H9 (cell line): ENCODE results near the gene HES4. TPM values are rescaled to one million over a fixed set of nuclear protein-coding genes. Genes with fewer than 3 reads are reported as not detected.

Experiments
- DNase-seq: peaks from one replicate; pipeline ENCODE4 v3.0.0-alpha.2; 2017
- H2AFZ ChIP-seq: one replicate; pipeline ENCODE4 v1.6.1; 2013; ENCODE audit warnings: mild to moderate bottlenecking, low read length, control low read depth, moderate library complexity
- H2AK5ac ChIP-seq: 2 replicates; pipeline ENCODE4 v1.6.1; 2013; ENCODE audit warnings: low read length, control low read depth, mixed read lengths; ENCODE audit not compliant: insufficient read length
- H2BK120ac ChIP-seq: one replicate; pipeline ENCODE4 v1.6.1; 2013; ENCODE audit warnings: low read depth, mild to moderate bottlenecking, low read length, control low read depth, inconsistent platforms; ENCODE audit not compliant: poor library complexity, severe bottlenecking
- H2BK12ac ChIP-seq: 2 replicates; pipeline ENCODE4 v1.6.1; 2013; ENCODE audit warnings: low read length, control low read depth, mixed read lengths, low read depth; ENCODE audit not compliant: insufficient read length
- H2BK15ac ChIP-seq: 2 replicates; pipeline ENCODE4 v1.6.1; 2013; ENCODE audit warnings: low read depth, low read length, control low read depth
- H2BK20ac ChIP-seq: one replicate; pipeline ENCODE4 v1.6.1; 2013; ENCODE audit warnings: low read depth, mild to moderate bottlenecking, low read length, control low read depth, inconsistent platforms; ENCODE audit not compliant: poor library complexity, severe bottlenecking
- H2BK5ac ChIP-seq: 2 replicates; pipeline ENCODE4 v1.6.1; 2013; ENCODE audit warnings: low read length, control low read depth, mixed read lengths; ENCODE audit not compliant: insufficient read length
- H3K14ac ChIP-seq: 2 replicates; pipeline ENCODE4 v1.6.1; 2013; ENCODE audit warnings: low read length, control low read depth; ENCODE audit not compliant: insufficient read depth
- H3K18ac ChIP-seq: 2 replicates; pipeline ENCODE4 v1.6.1; 2013; ENCODE audit warnings: low read depth, mild to moderate bottlenecking, mixed read lengths, low read length, control low read depth; ENCODE audit not compliant: insufficient read length
- H3K23ac ChIP-seq: 2 replicates; pipeline ENCODE4 v1.6.1; 2013; ENCODE audit warnings: low read length, control low read depth, mixed read lengths, low read depth; ENCODE audit not compliant: insufficient read length
- H3K23me2 ChIP-seq: 2 replicates; pipeline ENCODE4 v1.6.1; 2013; ENCODE audit warnings: low read depth, mild to moderate bottlenecking, mixed read lengths, low read length, control low read depth; ENCODE audit not compliant: insufficient read length, poor library complexity, severe bottlenecking
- H3K27ac ChIP-seq: 2 replicates; pipeline ENCODE4 v1.5.1; 2013; ENCODE audit warnings: low read length, control low read depth, mixed read lengths, low read depth; ENCODE audit not compliant: insufficient read length
- H3K27me3 ChIP-seq: 2 replicates; pipeline ENCODE4 v1.6.1; 2013; ENCODE audit warnings: low read length, control low read depth, inconsistent platforms; ENCODE audit not compliant: insufficient read depth
- H3K4ac ChIP-seq: 2 replicates; pipeline ENCODE4 v1.6.1; 2013; ENCODE audit warnings: low read depth, mild to moderate bottlenecking, control low read depth, inconsistent platforms, low read length, moderate library complexity
- H3K4me1 ChIP-seq: 2 replicates; pipeline ENCODE4 v1.6.1; 2013; ENCODE audit warnings: low read length, control low read depth, inconsistent platforms; ENCODE audit not compliant: insufficient read depth
- H3K4me2 ChIP-seq: 2 replicates; pipeline ENCODE4 v1.6.1; 2013; ENCODE audit warnings: low read length, control low read depth, mixed read lengths; ENCODE audit not compliant: insufficient read length, insufficient read depth
- H3K56ac ChIP-seq: 2 replicates; pipeline ENCODE4 v1.6.1; 2013; ENCODE audit warnings: low read depth, mild to moderate bottlenecking, mixed read lengths, low read length, control low read depth; ENCODE audit not compliant: insufficient read length
- H3K79me1 ChIP-seq: 2 replicates; pipeline ENCODE4 v1.6.1; 2013; ENCODE audit warnings: low read depth, mild to moderate bottlenecking, moderate library complexity, low read length, control low read depth, inconsistent platforms; ENCODE audit not compliant: insufficient read depth, poor library complexity, severe bottlenecking
- H3K79me2 ChIP-seq: 2 replicates; pipeline ENCODE4 v1.6.1; 2013; ENCODE audit warnings: low read length, control low read depth, inconsistent platforms; ENCODE audit not compliant: insufficient read depth
- H3K9ac ChIP-seq: 2 replicates; pipeline ENCODE4 v1.6.1; 2013; ENCODE audit warnings: low read length, control low read depth, mixed read lengths; ENCODE audit not compliant: insufficient read length; ENCODE audit errors: extremely low read depth
- H3K9me3 ChIP-seq: one replicate; pipeline ENCODE4 v1.6.1; 2013; ENCODE audit warnings: low read depth, low read length, inconsistent platforms; ENCODE audit not compliant: control insufficient read depth
- H3T11ph ChIP-seq: one replicate; pipeline ENCODE4 v1.6.1; 2013; ENCODE audit warnings: mild to moderate bottlenecking, low read length, control low read depth, inconsistent platforms
- H4K20me1 ChIP-seq: one replicate; pipeline ENCODE4 v1.6.1; 2013; ENCODE audit not compliant: control insufficient read depth, insufficient read length, insufficient read depth
- H4K5ac ChIP-seq: 2 replicates; pipeline ENCODE4 v1.6.1; 2013; ENCODE audit warnings: low read depth, mild to moderate bottlenecking, mixed read lengths, low read length, control low read depth; ENCODE audit not compliant: insufficient read length
- H4K8ac ChIP-seq: replicated peaks from 2 replicates; pipeline ENCODE4 v1.6.1; 2013; ENCODE audit warnings: low read length, control low read depth, mixed read lengths, low read depth; ENCODE audit not compliant: insufficient read length
- H4K91ac ChIP-seq: 2 replicates; pipeline ENCODE4 v1.6.1; 2013; ENCODE audit warnings: low read depth, mild to moderate bottlenecking, moderate library complexity, mixed read lengths, low read length, control low read depth; ENCODE audit not compliant: insufficient read length
- H3K27ac Mint-ChIP-seq, 3 experiments: 2 replicates in 2 of 3; 3 replicates in 1 of 3; pipeline ENCODE4 v1.8.0; 2020 to 2021; ENCODE audit warnings: mixed read lengths in 3 of 3, mild to moderate bottlenecking in 1 of 3, moderate library complexity in 1 of 3
- H3K27me3 Mint-ChIP-seq: 2 replicates; pipeline ENCODE4 v1.8.0; 2021; ENCODE audit warnings: low read depth, mild to moderate bottlenecking, moderate library complexity, mixed read lengths
- H3K36me3 Mint-ChIP-seq, 3 experiments: 2 replicates in 2 of 3; 3 replicates in 1 of 3; pipeline ENCODE4 v1.8.0; 2020 to 2021; ENCODE audit warnings: low read depth in 3 of 3, mixed read lengths in 3 of 3; ENCODE audit not compliant: insufficient read depth in 1 of 3
- H3K4me1 Mint-ChIP-seq, 2 experiments: 2 replicates each; pipeline ENCODE4 v1.8.0; 2020; ENCODE audit warnings: mixed read lengths in 2 of 2
- H3K4me3 Mint-ChIP-seq, 2 experiments: 2 replicates in 1 of 2; 3 replicates in 1 of 2; pipeline ENCODE4 v1.8.0; 2020 to 2021; ENCODE audit warnings: mild to moderate bottlenecking in 2 of 2, mixed read lengths in 2 of 2, moderate library complexity in 1 of 2
- H3K9me3 Mint-ChIP-seq, 2 experiments: 2 replicates in 1 of 2; 3 replicates in 1 of 2; pipeline ENCODE4 v1.8.0; 2020; ENCODE audit warnings: mild to moderate bottlenecking in 2 of 2, mixed read lengths in 2 of 2, moderate library complexity in 1 of 2
- CTCF ChIP-seq: fragments of 200-600 bp; sonication (generic); conservative IDR thresholded peaks from 3 replicates; pipeline ENCODE4 v1.8.0; 2021; ENCODE audit warnings: antibody characterized with exemption, mild to moderate bottlenecking
- WGBS: extraction: QIAGEN DNeasy Blood & Tissue Kit; methylation state at CpG from one replicate; pipeline ENCODE4 v1.1.7; 2013; ENCODE audit warnings: missing lambda C conversion rate, low lambda C conversion rate, mixed read lengths; ENCODE audit not compliant: insufficient read length; ENCODE audit errors: extremely low coverage; 5-methylcytosine and 5-hydroxymethylcytosine counted together
- total RNA-seq: library from RNA; stranded (reverse); gene quantifications from 2 replicates; pipeline ENCODE4 v1.2.1, GENCODE V29; 2021

HES4 gene
- total RNA-seq, 1 experiment from 2014 or later, result 4.0 TPM

- Histone ChIP-seq H2AK5ac (no peak overlapping the region), H3K18ac (no peak overlapping the region), H3K56ac (no peak overlapping the region), H3K14ac (no peak overlapping the region), H3K4me1 (0 out of 2 replicates have a peak, but pooled peaks cover 1% of the 10 kb centered on the region), H3K79me2 (no peaks in the 10 kb centered on the region), H2BK20ac (no peak overlapping the region), H3K23me2 (peaks cover 20% of the 10 kb centered on the region), H4K20me1 (no peaks in the 10 kb centered on the region), H2BK120ac (no peak overlapping the region), H3K23ac (no peak overlapping the region), H2BK15ac (no peak overlapping the region; the same call in 1 of the 2 replicates), H3K27ac (no peak overlapping the region), H3T11ph (no peak overlapping the region), H3K9ac (no peak overlapping the region), H4K5ac (no peak overlapping the region), H4K91ac (no peak overlapping the region), H3K4me2 (no peak overlapping the region), H2BK12ac (no peak overlapping the region), H4K8ac (no peak overlapping the region), H2BK5ac (no peak overlapping the region), H2AFZ (no peak overlapping the region), H3K9me3 (no peaks in the 10 kb centered on the region), H3K79me1 (no peaks in the 10 kb centered on the region), H3K27me3 (peaks cover 40% of the 10 kb centered on the region; the same call in 1 of the 2 replicates), H3K4ac (no peak overlapping the region)
- Mint-ChIP-seq H3K27me3 (peaks cover 79% of the 10 kb centered on the region), H3K4me1 (peaks cover 5 to 11% of the 10 kb centered on the region in 2 experiments), H3K27ac (no peak overlapping the region), H3K9me3 (peaks cover 2 to 3% of the 10 kb centered on the region in 2 experiments), H3K4me3 (no peak overlapping the region), H3K36me3 (0 out of 7 replicates have a peak, but pooled peaks cover 0 to under 1% (median 0%) of the 10 kb centered on the region in 3 experiments)
- no CpG with 5 or more reads among the region's 3 CpGs for WGBS
- TF ChIP-seq CTCF, result no peak
- DNase-seq, result no peak
These were observed 2.2 kb downstream of the HES4 start for GRCh38 chr1:997713-997992.
